IMR-90 (cell line): Measurements from ENCODE around the gene COL20A1. TPM values are rescaled to one million over a fixed set of nuclear protein-coding genes. Genes with fewer than 3 reads are reported as not detected.

Source experiments
- ATAC-seq: fragments of 200-7000 bp; cut with Tn5 transposase; 2 replicates; pipeline ENCODE4 v1.9.1; 2020; ENCODE audit warnings: low read depth, mild to moderate bottlenecking, moderate library complexity
- BruUV-seq: library from RNA; stranded (reverse); fragments of 400-500 nt; replicated peaks from 2 replicates; lab custom pipeline; 2021; lab: Mats Ljungman, UMichigan
- CTCF ChIA-PET: fragments of 300-600 bp; formaldehyde crosslinking; extraction: SDS; loops from one replicate; lab custom pipeline; 2021; ENCODE audit warnings: antibody characterized with exemption; lab: Yijun Ruan, JAX
- POLR2A ChIA-PET: fragments of 300-600 bp; sonication (Branson Sonifier 250); formaldehyde crosslinking; loops from one replicate; lab custom pipeline; 2022; ENCODE audit warnings: antibody characterized with exemption; ENCODE audit not compliant: unreplicated experiment; lab: Charles Lee
- DNase-seq: peaks from one replicate; pipeline ENCODE4 v3.0.0; 2013
- H2AFZ ChIP-seq: replicated peaks from 2 replicates; pipeline ENCODE3; 2013; ENCODE audit warnings: low read length, mild to moderate bottlenecking; ENCODE audit not compliant: poor library complexity
- H2AK5ac ChIP-seq: 2 replicates; pipeline ENCODE4 v1.6.1; 2013; ENCODE audit warnings: low read depth, low read length, inconsistent platforms
- H2AK9ac ChIP-seq: replicated peaks from 2 replicates; pipeline ENCODE3; 2013; ENCODE audit warnings: mild to moderate bottlenecking, low read depth, low read length, moderate library complexity; ENCODE audit not compliant: poor library complexity
- H2BK120ac ChIP-seq: 2 replicates; pipeline ENCODE4 v1.6.1; 2013; ENCODE audit warnings: low read depth, low read length, inconsistent platforms
- H2BK15ac ChIP-seq: 3 replicates; pipeline ENCODE4 v1.6.1; 2013; ENCODE audit warnings: low read depth, low read length, inconsistent platforms
- H2BK20ac ChIP-seq: 2 replicates; pipeline ENCODE4 v1.6.1; 2013; ENCODE audit warnings: low read depth, mild to moderate bottlenecking, inconsistent platforms, low read length, moderate library complexity
- H2BK5ac ChIP-seq: 2 replicates; pipeline ENCODE4 v1.6.1; 2013; ENCODE audit warnings: mild to moderate bottlenecking, low read depth, low read length, inconsistent platforms; ENCODE audit not compliant: poor library complexity, severe bottlenecking
- H3K14ac ChIP-seq: replicated peaks from 2 replicates; pipeline ENCODE4 v1.6.1; 2013; ENCODE audit warnings: low read depth, low read length, inconsistent platforms
- H3K18ac ChIP-seq: 2 replicates; pipeline ENCODE4 v1.6.1; 2013; ENCODE audit warnings: low read depth, low read length, control low read depth
- H3K23ac ChIP-seq: 2 replicates; pipeline ENCODE4 v1.6.1; 2013; ENCODE audit warnings: low read depth, low read length, inconsistent platforms
- H3K27ac ChIP-seq: 2 replicates; pipeline ENCODE4 v1.5.1; 2013; ENCODE audit warnings: mild to moderate bottlenecking, control low read depth, low read length; ENCODE audit not compliant: insufficient read depth
- H3K27me3 ChIP-seq: 2 replicates; pipeline ENCODE4 v1.6.1; 2013; ENCODE audit warnings: low read length; ENCODE audit not compliant: control insufficient read depth, insufficient read depth
- H3K36me3 ChIP-seq: 2 replicates; pipeline ENCODE4 v1.6.1; 2013; ENCODE audit warnings: low read length, mixed read lengths; ENCODE audit not compliant: control insufficient read depth, insufficient read depth
- H3K4ac ChIP-seq: 2 replicates; pipeline ENCODE4 v1.6.1; 2013; ENCODE audit warnings: low read depth, low read length, inconsistent platforms
- H3K4me1 ChIP-seq: 2 replicates; pipeline ENCODE4 v1.6.1; 2013; ENCODE audit warnings: low read length, mixed read lengths; ENCODE audit not compliant: control insufficient read depth, insufficient read depth
- H3K4me2 ChIP-seq: 2 replicates; pipeline ENCODE4 v1.6.1; 2013; ENCODE audit warnings: low read depth, mild to moderate bottlenecking, control low read depth, low read length, moderate library complexity
- H3K4me3 ChIP-seq: 2 replicates; pipeline ENCODE4 v1.5.1; 2013; ENCODE audit warnings: low read depth, mild to moderate bottlenecking, control low read depth, low read length, moderate library complexity; ENCODE audit not compliant: insufficient read depth
- H3K56ac ChIP-seq: 2 replicates; pipeline ENCODE4 v1.6.1; 2013; ENCODE audit warnings: low read length, inconsistent platforms; ENCODE audit not compliant: insufficient read depth; ENCODE audit errors: extremely low read depth
- H3K79me1 ChIP-seq, 2 experiments: 2 replicates each; pipeline ENCODE4 v1.6.1; 2013; ENCODE audit warnings: low read length in 2 of 2, inconsistent platforms in 1 of 2, low read depth in 1 of 2
- H3K9ac ChIP-seq: 2 replicates; pipeline ENCODE4 v1.6.1; 2013; ENCODE audit warnings: low read depth, low read length, control low read depth
- H3K9me1 ChIP-seq: 2 replicates; pipeline ENCODE4 v1.6.1; 2013; ENCODE audit warnings: low read length, inconsistent platforms; ENCODE audit not compliant: insufficient read depth
- H3K9me3 ChIP-seq: 2 replicates; pipeline ENCODE4 v1.6.1; 2013; ENCODE audit warnings: low read length; ENCODE audit not compliant: control insufficient read depth, insufficient read depth
- H4K20me1 ChIP-seq: 2 replicates; pipeline ENCODE4 v1.6.1; 2013; ENCODE audit warnings: low read length, inconsistent platforms; ENCODE audit not compliant: insufficient read depth
- H4K5ac ChIP-seq: 2 replicates; pipeline ENCODE4 v1.6.1; 2013; ENCODE audit warnings: mild to moderate bottlenecking, low read depth, low read length, control low read depth
- H4K8ac ChIP-seq, 2 experiments: 2 replicates each; pipeline ENCODE4 v1.6.1; 2013; ENCODE audit warnings: low read depth in 2 of 2, low read length in 2 of 2, control low read depth in 1 of 2, inconsistent platforms in 1 of 2
- H4K91ac ChIP-seq: 2 replicates; pipeline ENCODE4 v1.6.1; 2013; ENCODE audit warnings: low read depth, low read length, inconsistent platforms; ENCODE audit not compliant: insufficient read depth
- BHLHE40 ChIP-seq: fragments of 150-350 bp; IDR thresholded peaks from 2 replicates; pipeline ENCODE4 v1.6.1; 2016; ENCODE audit warnings: mild to moderate bottlenecking, low read depth, low read length
- CEBPB ChIP-seq: IDR thresholded peaks from 2 replicates; pipeline ENCODE4 v1.6.1; 2012; ENCODE audit warnings: low read depth, low read length, improper control_type of control experiment
- CHD1 ChIP-seq: IDR thresholded peaks from 2 replicates; pipeline ENCODE4 v1.6.1; 2012; ENCODE audit warnings: low read depth, low read length, improper control_type of control experiment
- CTCF ChIP-seq: conservative IDR thresholded peaks from 2 replicates; pipeline ENCODE4 v1.5.1; 2012; ENCODE audit warnings: mild to moderate bottlenecking, low read depth, low read length, improper control_type of control experiment
- ELK1 ChIP-seq: fragments of 150-350 bp; IDR thresholded peaks from 2 replicates; pipeline ENCODE4 v1.6.1; 2016; ENCODE audit warnings: low read depth, mild to moderate bottlenecking, low read length, moderate library complexity, borderline replicate concordance
- FOS ChIP-seq: fragments of 150-350 bp; IDR thresholded peaks from 2 replicates; pipeline ENCODE4 v1.6.1; 2016; ENCODE audit warnings: low read depth, low read length
- MAFK ChIP-seq: IDR thresholded peaks from 2 replicates; pipeline ENCODE4 v1.6.1; 2012; ENCODE audit warnings: low read depth, low read length, improper control_type of control experiment
- MAZ ChIP-seq: IDR thresholded peaks from 2 replicates; pipeline ENCODE4 v1.6.1; 2012; ENCODE audit warnings: low read depth, mild to moderate bottlenecking, low read length, improper control_type of control experiment, moderate library complexity, borderline replicate concordance
- MXI1 ChIP-seq: IDR thresholded peaks from 2 replicates; pipeline ENCODE4 v1.6.1; 2012; ENCODE audit warnings: low read depth, mild to moderate bottlenecking, low read length, moderate library complexity, borderline replicate concordance
- NFE2L2 ChIP-seq: fragments of 150-350 bp; IDR thresholded peaks from 2 replicates; pipeline ENCODE4 v1.6.1; 2016; ENCODE audit warnings: low read depth, mild to moderate bottlenecking, low read length
- POLR2A ChIP-seq: IDR thresholded peaks from 2 replicates; pipeline ENCODE4 v1.6.1; 2012; ENCODE audit warnings: mild to moderate bottlenecking, low read depth, low read length
- RAD21 ChIP-seq: IDR thresholded peaks from 2 replicates; pipeline ENCODE4 v1.6.1; 2012; ENCODE audit warnings: low read length, improper control_type of control experiment
- RCOR1 ChIP-seq: IDR thresholded peaks from 2 replicates; pipeline ENCODE4 v1.6.1; 2012; ENCODE audit warnings: mild to moderate bottlenecking, low read length, improper control_type of control experiment; ENCODE audit not compliant: insufficient replicate concordance
- RFX5 ChIP-seq: IDR thresholded peaks from 2 replicates; pipeline ENCODE4 v1.8.0; 2012; ENCODE audit warnings: low read depth, mild to moderate bottlenecking, low read length, moderate library complexity
- SMC3 ChIP-seq: fragments of 150-350 bp; IDR thresholded peaks from 2 replicates; pipeline ENCODE4 v1.6.1; 2016; ENCODE audit warnings: low read depth, mild to moderate bottlenecking, antibody characterized with exemption, low read length, moderate library complexity
- USF2 ChIP-seq: fragments of 150-350 bp; IDR thresholded peaks from 2 replicates; pipeline ENCODE4 v1.6.1; 2017; ENCODE audit warnings: mild to moderate bottlenecking, antibody characterized with exemption, low read length, low read depth
- WGBS, 2 experiments: methylation state at CpG; one replicate each; pipeline versions ENCODE4 v1.1.5 to v1.1.7; 2013; ENCODE audit warnings: missing lambda C conversion rate in 2 of 2; ENCODE audit not compliant: insufficient read length in 1 of 2; ENCODE audit errors: extremely low coverage in 2 of 2; 5-methylcytosine and 5-hydroxymethylcytosine counted together
- dilution Hi-C: fragments of 300-500 bp; cut with HindIII; formaldehyde crosslinking; loops from one replicate; pipeline ENCODE4 v1.14.3; 2018; ENCODE audit warnings: low sequenced_read_pairs; ENCODE audit not compliant: unreplicated experiment
- in situ Hi-C: fragments of 300-500 bp; cut with MboI; formaldehyde crosslinking; loops from 3 replicates; pipeline ENCODE4 v1.14.3; 2019; ENCODE audit warnings: low sequenced_read_pairs, inconsistent platforms, mixed read lengths
- intact Hi-C: fragments of 100-400 bp; cut with micrococcal nuclease; formaldehyde crosslinking; loops from 2 replicates; pipeline ENCODE4 v1.10.0; 2022
- polyA plus RNA-seq, 3 experiments: library from polyadenylated mRNA; depleted of rRNA; stranded (reverse); fragments of >200 nt; gene quantifications; 2 replicates each; pipeline ENCODE4 v1.2.3, GENCODE V29; 2012; ENCODE audit warnings: low replicate concordance in 1 of 3
- total RNA-seq: library from RNA; depleted of rRNA; stranded (reverse); fragments of >200 nt; gene quantifications from 2 replicates; pipeline ENCODE4 v1.2.3, GENCODE V29; 2012

COL20A1 gene
- total and polyA plus RNA-seq, 2 of the 4 experiments (the other 2 are of a cell fraction): not detected

- Histone ChIP-seq H3K56ac (no peak overlapping the region), H2BK5ac (no peak overlapping the region), H3K9ac (no peak overlapping the region), H3K18ac (no peak overlapping the region), H2BK15ac (no peak overlapping the region), H3K14ac (no peak overlapping the region), H3K9me3 (peaks cover 6% of the 10 kb centered on the region), H3K9me1 (no peaks in the 10 kb centered on the region), H2AK9ac (no peak overlapping the region), H3K4me2 (no peak overlapping the region), H2AFZ (no peak overlapping the region), H3K36me3 (no peaks in the 10 kb centered on the region), H2BK20ac (no peak overlapping the region), H3K23ac (no peak overlapping the region), H3K4me3 (no peak overlapping the region), H3K27ac (no peak overlapping the region), H4K20me1 (no peaks in the 10 kb centered on the region), H3K27me3 (peaks cover 6% of the 10 kb centered on the region), H4K5ac (no peak overlapping the region), H3K79me1 (no peaks in the 10 kb centered on the region), H3K4me1 (no peaks in the 10 kb centered on the region), H4K91ac (no peak overlapping the region), H2AK5ac (no peak overlapping the region), H2BK120ac (no peak overlapping the region), H4K8ac (no peak overlapping the region), H3K4ac (no peak overlapping the region)
- dilution Hi-C loops (no loop called here), intact Hi-C loops (no loop called here), in situ Hi-C loops (no loop called here)
- DNase-seq: no peak
- ChIA-PET POLR2A (no interaction called here), CTCF (no interaction called here)
- no TSS peak for BruUV-seq
- TF ChIP-seq MAZ (no peak), CEBPB (no peak), NFE2L2 (no peak), ELK1 (no peak), MAFK (no peak), BHLHE40 (no peak), SMC3 (no peak), USF2 (no peak), MXI1 (no peak), RCOR1 (no peak), CTCF (no peak), POLR2A (no peak), RAD21 (no peak), RFX5 (no peak), FOS (no peak), CHD1 (no peak)
- 72% methylated on average over 6 of the region's 8 CpGs; no CpG with 5 or more reads in 1 of the 2 experiments for WGBS, 2 experiments
- ATAC-seq: no peak
These were observed 38.9 kb downstream of the COL20A1 start for GRCh38 chr20:63331741-63332400.
